HEK293 (cell line): ENCODE results near the gene SECTM1.

Source experiments
- CTCF ChIP-seq: fragments of 450-650 bp; formaldehyde crosslinking; IDR thresholded peaks from 2 replicates; pipeline ENCODE4 v1.5.1; 2016; ENCODE audit warnings: missing biosample characterization, missing genetic modification characterization
- HOXC10 ChIP-seq: sonication (generic); formaldehyde crosslinking; IDR thresholded peaks from 2 replicates; pipeline ENCODE4 v1.8.1; 2023; ENCODE audit warnings: mild to moderate bottlenecking, missing genetic modification reagents
- OSR2 ChIP-seq: fragments of 450-650 bp; formaldehyde crosslinking; IDR thresholded peaks from 2 replicates; pipeline ENCODE4 v1.5.1; 2016; ENCODE audit warnings: missing biosample characterization, missing genetic modification characterization
- PBX3 ChIP-seq: sonication (generic); formaldehyde crosslinking; IDR thresholded peaks from 2 replicates; pipeline ENCODE4 v1.8.1; 2022; ENCODE audit warnings: mild to moderate bottlenecking, moderate library complexity, missing genetic modification reagents
- PRDM6 ChIP-seq: fragments of 450-650 bp; formaldehyde crosslinking; IDR thresholded peaks from 2 replicates; pipeline ENCODE4 v1.5.1; 2017; ENCODE audit warnings: missing biosample characterization, missing genetic modification characterization
- SP7 ChIP-seq: fragments of 450-650 bp; formaldehyde crosslinking; IDR thresholded peaks from 2 replicates; pipeline ENCODE4 v1.5.1; 2016; ENCODE audit warnings: missing biosample characterization, missing genetic modification characterization
- TCF7L2 ChIP-seq: IDR thresholded peaks from 2 replicates; pipeline ENCODE4 v1.6.1; 2011; ENCODE audit warnings: low read depth, mild to moderate bottlenecking, inconsistent platforms, low read length, moderate library complexity, borderline replicate concordance
- ZBTB21 ChIP-seq: fragments of 450-650 bp; formaldehyde crosslinking; IDR thresholded peaks from 2 replicates; pipeline ENCODE4 v1.5.1; 2017; ENCODE audit warnings: missing biosample characterization, missing genetic modification characterization
- ZBTB7A ChIP-seq: fragments of 450-650 bp; formaldehyde crosslinking; IDR thresholded peaks from 2 replicates; pipeline ENCODE4 v1.5.1; 2016; ENCODE audit warnings: low read depth, missing biosample characterization, missing genetic modification characterization
- ZFHX2 ChIP-seq: fragments of 450-650 bp; formaldehyde crosslinking; conservative IDR thresholded peaks from 2 replicates; pipeline ENCODE4 v1.5.1; 2016; ENCODE audit warnings: missing biosample characterization, missing genetic modification characterization
- ZIC2 ChIP-seq: fragments of 450-650 bp; formaldehyde crosslinking; IDR thresholded peaks from 2 replicates; pipeline ENCODE4 v1.5.1; 2016; ENCODE audit warnings: missing biosample characterization, missing genetic modification characterization
- ZNF133 ChIP-seq: fragments of 450-650 bp; formaldehyde crosslinking; IDR thresholded peaks from 2 replicates; pipeline ENCODE4 v1.5.1; 2016; ENCODE audit warnings: missing biosample characterization, missing genetic modification characterization
- ZNF138 ChIP-seq: fragments of 450-650 bp; formaldehyde crosslinking; IDR thresholded peaks from 2 replicates; pipeline ENCODE4 v1.5.1; 2016; ENCODE audit warnings: missing biosample characterization, missing genetic modification characterization, borderline replicate concordance
- ZNF175 ChIP-seq: fragments of 450-650 bp; formaldehyde crosslinking; IDR thresholded peaks from 2 replicates; pipeline ENCODE4 v1.5.1; 2016; ENCODE audit warnings: missing biosample characterization, missing genetic modification characterization
- ZNF221 ChIP-seq: fragments of 450-650 bp; formaldehyde crosslinking; IDR thresholded peaks from 2 replicates; pipeline ENCODE4 v1.5.1; 2017; ENCODE audit warnings: missing biosample characterization, missing genetic modification characterization, borderline replicate concordance
- ZNF223 ChIP-seq: fragments of 450-650 bp; formaldehyde crosslinking; IDR thresholded peaks from 2 replicates; pipeline ENCODE4 v1.5.1; 2016; ENCODE audit warnings: missing biosample characterization, missing genetic modification characterization
- ZNF239 ChIP-seq: fragments of 450-650 bp; formaldehyde crosslinking; IDR thresholded peaks from 2 replicates; pipeline ENCODE4 v1.5.1; 2016; ENCODE audit warnings: missing biosample characterization, missing genetic modification characterization
- ZNF266 ChIP-seq: fragments of 450-650 bp; formaldehyde crosslinking; IDR thresholded peaks from 2 replicates; pipeline ENCODE4 v1.5.1; 2016; ENCODE audit warnings: missing biosample characterization, missing genetic modification characterization, low read depth
- ZNF292 ChIP-seq: fragments of 450-650 bp; formaldehyde crosslinking; IDR thresholded peaks from 2 replicates; pipeline ENCODE4 v1.5.1; 2016; ENCODE audit warnings: low read depth, missing biosample characterization, missing genetic modification characterization, borderline replicate concordance
- ZNF324 ChIP-seq: fragments of 450-650 bp; formaldehyde crosslinking; IDR thresholded peaks from 2 replicates; pipeline ENCODE4 v1.5.1; 2016; ENCODE audit warnings: missing biosample characterization, missing genetic modification characterization
- ZNF354C ChIP-seq: fragments of 450-650 bp; formaldehyde crosslinking; IDR thresholded peaks from 2 replicates; pipeline ENCODE4 v1.5.1; 2016; ENCODE audit warnings: missing biosample characterization, missing genetic modification characterization, low read depth, borderline replicate concordance
- ZNF426 ChIP-seq: fragments of 450-650 bp; formaldehyde crosslinking; IDR thresholded peaks from 2 replicates; pipeline ENCODE4 v1.5.1; 2017; ENCODE audit warnings: missing biosample characterization, missing genetic modification characterization, mild to moderate bottlenecking, inconsistent platforms, moderate library complexity
- ZNF521 ChIP-seq: fragments of 450-650 bp; formaldehyde crosslinking; IDR thresholded peaks from 2 replicates; pipeline ENCODE4 v1.5.1; 2017; ENCODE audit warnings: missing biosample characterization, mild to moderate bottlenecking, missing genetic modification characterization
- ZNF548 ChIP-seq: fragments of 450-650 bp; formaldehyde crosslinking; IDR thresholded peaks from 2 replicates; pipeline ENCODE4 v1.5.1; 2016; ENCODE audit warnings: missing biosample characterization, missing genetic modification characterization
- ZNF549 ChIP-seq: fragments of 450-650 bp; IDR thresholded peaks from 2 replicates; pipeline ENCODE4 v1.5.1; 2018; ENCODE audit warnings: missing biosample characterization, missing genetic modification characterization, mild to moderate bottlenecking, inconsistent platforms, moderate library complexity
- ZNF555 ChIP-seq: fragments of 450-650 bp; formaldehyde crosslinking; conservative IDR thresholded peaks from 2 replicates; pipeline ENCODE4 v1.5.1; 2017; ENCODE audit warnings: missing biosample characterization, mild to moderate bottlenecking, missing genetic modification characterization, inconsistent platforms
- ZNF571 ChIP-seq: fragments of 450-650 bp; formaldehyde crosslinking; IDR thresholded peaks from 2 replicates; pipeline ENCODE4 v1.5.0; 2017; ENCODE audit warnings: missing biosample characterization, missing genetic modification characterization
- ZNF621 ChIP-seq: fragments of 450-650 bp; formaldehyde crosslinking; IDR thresholded peaks from 2 replicates; pipeline ENCODE4 v1.5.1; 2017; ENCODE audit warnings: missing biosample characterization, missing genetic modification characterization
- ZNF624 ChIP-seq: fragments of 450-650 bp; formaldehyde crosslinking; IDR thresholded peaks from 2 replicates; pipeline ENCODE4 v1.5.1; 2017; ENCODE audit warnings: missing biosample characterization, missing genetic modification characterization
- ZNF629 ChIP-seq: fragments of 450-650 bp; formaldehyde crosslinking; IDR thresholded peaks from 2 replicates; pipeline ENCODE4 v1.5.1; 2017; ENCODE audit warnings: missing biosample characterization, missing genetic modification characterization
- ZNF645 ChIP-seq: fragments of 450-650 bp; formaldehyde crosslinking; IDR thresholded peaks from 2 replicates; pipeline ENCODE4; 2016; ENCODE audit warnings: missing biosample characterization, missing genetic modification characterization
- ZNF76 ChIP-seq: fragments of 450-650 bp; formaldehyde crosslinking; IDR thresholded peaks from 2 replicates; pipeline ENCODE4; 2016; ENCODE audit warnings: low read depth, missing biosample characterization, missing genetic modification characterization, borderline replicate concordance
- ZNF776 ChIP-seq: fragments of 450-650 bp; formaldehyde crosslinking; IDR thresholded peaks from 2 replicates; pipeline ENCODE4 v1.5.0; 2017; ENCODE audit warnings: missing biosample characterization, missing genetic modification characterization, borderline replicate concordance
- ZXDB ChIP-seq: fragments of 450-650 bp; formaldehyde crosslinking; IDR thresholded peaks from 2 replicates; pipeline ENCODE4 v1.5.1; 2016; ENCODE audit warnings: missing biosample characterization, missing genetic modification characterization
- TF ChIP-seq, protein P1 (sequence below): fragments of 450-650 bp; formaldehyde crosslinking; IDR thresholded peaks from 2 replicates; pipeline ENCODE4 v1.5.1; 2016; ENCODE audit warnings: missing biosample characterization, missing genetic modification characterization

The SECTM1 gene

DNA sequence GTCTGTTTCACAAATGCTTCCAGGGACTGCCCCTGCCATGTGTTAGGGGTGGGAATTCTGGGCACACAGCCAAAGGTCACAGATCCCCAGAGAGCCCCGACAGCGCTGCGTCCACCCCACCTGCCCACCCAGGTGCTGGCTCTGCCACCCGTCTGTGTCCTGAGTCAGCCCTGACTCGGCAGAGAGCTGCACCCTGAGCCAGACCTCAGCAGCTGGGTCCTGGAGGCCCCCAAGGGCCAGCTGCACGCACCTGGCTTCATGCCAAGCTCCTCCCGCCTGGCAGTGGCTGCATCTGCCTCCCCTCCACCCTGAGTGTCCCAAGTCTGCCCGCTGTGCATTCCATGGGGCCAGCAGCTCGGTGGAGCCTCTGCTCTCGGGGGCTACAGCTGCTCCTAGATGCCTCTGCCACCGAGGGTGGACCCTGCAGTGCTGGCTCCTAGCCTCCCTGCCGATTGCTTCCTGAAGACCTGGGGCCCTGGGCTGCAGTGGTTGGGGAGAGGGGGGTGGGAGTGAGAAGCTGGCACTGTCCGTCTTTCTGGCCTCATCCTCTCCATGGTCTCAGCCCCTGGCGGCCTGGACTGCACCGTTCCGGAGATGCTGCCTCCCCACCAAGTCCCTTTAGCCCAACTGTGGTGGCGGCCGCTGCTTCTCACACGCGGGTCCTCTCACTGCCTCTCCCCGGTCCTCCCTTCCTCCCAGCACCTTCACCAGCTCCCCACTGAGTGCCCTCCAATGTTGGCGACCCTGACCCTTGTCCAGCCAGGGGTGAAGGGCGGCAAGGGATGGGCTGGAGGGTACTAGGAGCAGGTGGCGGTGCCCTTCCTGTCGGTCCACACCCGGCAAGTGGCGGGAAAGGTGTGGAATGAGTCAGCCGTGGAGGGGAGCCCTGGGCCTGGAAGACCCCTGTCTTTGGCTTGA lies 3.0 kb downstream of the SECTM1 start (continued):
- TF ChIP-seq ZNF426 (tag by site-specific recombination) (no peak), ZNF621 (no peak), ZNF555 (tag by site-specific recombination) (no peak), ZNF629 (tag by site-specific recombination) (peak; percentile 49), OSR2 (peak; percentile 65), ZNF645 (tag by site-specific recombination) (no peak), ZNF138 (tag by site-specific recombination) (no peak), ZNF548 (tag by site-specific recombination) (no peak), ZNF549 (tag by site-specific recombination) (no peak), PRDM6 (tag by site-specific recombination) (no peak), TCF7L2 (no peak), ZNF239 (tag by site-specific recombination) (no peak), ZFHX2 (tag by site-specific recombination) (no peak), ZNF324 (tag by site-specific recombination) (no peak), ZNF521 (tag by site-specific recombination) (no peak), ZNF266 (tag by site-specific recombination) (no peak), PBX3 (CRISPR knock-in tag) (no peak), ZBTB7A (tag by site-specific recombination) (peak; percentile 80), ZNF223 (no peak), ZBTB21 (no peak), ZXDB (no peak), ZNF76 (no peak), ZNF133 (tag by site-specific recombination) (no peak), ZNF776 (tag by site-specific recombination) (no peak), CTCF (tag by site-specific recombination) (no peak), ZNF354C (tag by site-specific recombination) (no peak), ZNF292 (tag by site-specific recombination) (no peak), ZNF571 (tag by site-specific recombination) (no peak), ZIC2 (tag by site-specific recombination) (peak; percentile 98), ZNF221 (tag by site-specific recombination) (no peak), HOXC10 (CRISPR knock-in tag) (no peak), ZNF175 (no peak), SP7 (tag by site-specific recombination) (peak; percentile 75; the same call in 1 of the 2 replicates), ZNF624 (tag by site-specific recombination) (peak; percentile 50; the same call in 1 of the 2 replicates)
- TF ChIP-seq, protein P1, sequence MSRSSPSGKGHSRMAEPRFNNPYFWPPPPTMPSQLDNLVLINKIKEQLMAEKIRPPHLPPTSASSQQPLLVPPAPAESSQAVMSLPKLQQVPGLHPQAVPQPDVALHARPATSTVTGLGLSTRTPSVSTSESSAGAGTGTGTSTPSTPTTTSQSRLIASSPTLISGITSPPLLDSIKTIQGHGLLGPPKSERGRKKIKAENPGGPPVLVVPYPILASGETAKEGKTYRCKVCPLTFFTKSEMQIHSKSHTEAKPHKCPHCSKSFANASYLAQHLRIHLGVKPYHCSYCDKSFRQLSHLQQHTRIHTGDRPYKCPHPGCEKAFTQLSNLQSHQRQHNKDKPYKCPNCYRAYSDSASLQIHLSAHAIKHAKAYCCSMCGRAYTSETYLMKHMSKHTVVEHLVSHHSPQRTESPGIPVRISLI (tag by site-specific recombination): no peak
